GM19328 (cell line): Measurements from ENCODE around the gene PAPPA.

ENCODE experiments used
- ATAC-seq: cut with Tn5 transposase; IDR thresholded peaks from one replicate; pipeline ENCODE4 v1.9.1; 2021; ENCODE audit warnings: mild to moderate bottlenecking, moderate library complexity; ENCODE audit not compliant: unreplicated experiment

The PAPPA gene

GRCh38 chr9:116153765-116154333 is at the start of gene PAPPA:
TSS of gene PAPPA (plus strand) at chr9:116153791. CDS start at chr9:116154173, 382 bp downstream.
- ATAC-seq, result no peak

GRCh38 chr9:116103976-116104820 is 49.4 kb upstream of the PAPPA start:
- no peak for ATAC-seq

- no peak for ATAC-seq
Measured at GRCh38 chr9:116112236-116112635, 41.4 kb upstream of the PAPPA start.

GRCh38 chr9:116115761-116116353 is 37.7 kb upstream of the PAPPA start:
- no peak for ATAC-seq

- no peak for ATAC-seq
Measured at GRCh38 chr9:116116393-116116792, 37.2 kb upstream of the PAPPA start.

GRCh38 chr9:116123171-116123570 is 30.4 kb upstream of the PAPPA start:
- ATAC-seq, result no peak

- ATAC-seq, result no peak
Measured at GRCh38 chr9:116124472-116125040, 29.0 kb upstream of the PAPPA start.

- ATAC-seq, result no peak
Measured at GRCh38 chr9:116133163-116133562, 20.4 kb upstream of the PAPPA start.

- no peak for ATAC-seq
Measured at GRCh38 chr9:116134975-116135374, 18.6 kb upstream of the PAPPA start.

- no peak for ATAC-seq
Measured at GRCh38 chr9:116137010-116137409, 16.6 kb upstream of the PAPPA start.

GRCh38 chr9:116137581-116137980 is 16.0 kb upstream of the PAPPA start:
- ATAC-seq, result no peak

GRCh38 chr9:116141864-116142561 is 11.6 kb upstream of the PAPPA start:
- no peak for ATAC-seq

- no peak for ATAC-seq
Measured at GRCh38 chr9:116142706-116143492, 10.7 kb upstream of the PAPPA start.

- ATAC-seq, result no peak
Measured at GRCh38 chr9:116144038-116144437, 9.6 kb upstream of the PAPPA start.

- ATAC-seq, result no peak
Measured at GRCh38 chr9:116144555-116144954, 9.0 kb upstream of the PAPPA start.

GRCh38 chr9:116145036-116145435 is 8.6 kb upstream of the PAPPA start:
- no peak for ATAC-seq

GRCh38 chr9:116147821-116148220 is 5.8 kb upstream of the PAPPA start:
- no peak for ATAC-seq

GRCh38 chr9:116149844-116150243 is 3.7 kb upstream of the PAPPA start:
- no peak for ATAC-seq

GRCh38 chr9:116151199-116151598 is 2.4 kb upstream of the PAPPA start:
- ATAC-seq, result no peak

GRCh38 chr9:116151966-116152381 is 1.6 kb upstream of the PAPPA start:
- no peak for ATAC-seq
